GM19043 (cell line): ENCODE results near the gene C22orf23.
"Not testable (repeated sequence)": the region's sequence is repeated elsewhere in the genome, so short reads cannot be mapped to it uniquely, and the experiment has no call there.

Experiments used
- ATAC-seq: cut with Tn5 transposase; IDR thresholded peaks from one replicate; pipeline ENCODE4 v1.9.1; 2021; ENCODE audit warnings: low read depth; ENCODE audit not compliant: unreplicated experiment

Gene C22orf23

DNA sequence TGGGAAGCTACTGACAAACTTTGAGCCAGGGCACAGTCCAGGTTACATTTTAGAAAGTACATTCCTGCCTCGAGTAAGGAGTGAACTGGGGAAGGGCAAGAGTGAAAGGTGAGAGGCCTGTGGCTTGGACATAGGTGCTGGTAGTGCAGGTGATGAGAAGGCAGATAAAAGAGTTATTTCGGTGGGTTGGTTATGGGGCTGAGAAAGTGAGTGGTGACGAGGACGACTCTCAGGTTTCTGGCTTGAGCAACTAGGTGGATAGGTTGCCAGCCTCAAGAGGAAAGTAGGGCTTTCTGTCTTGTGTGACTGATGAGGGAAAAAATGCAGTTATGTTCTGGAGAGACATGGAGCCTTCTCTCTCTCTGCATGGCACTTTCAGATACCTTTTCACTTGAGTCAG is 3.8 kb upstream of the C22orf23 start:
- ATAC-seq: no peak

DNA sequence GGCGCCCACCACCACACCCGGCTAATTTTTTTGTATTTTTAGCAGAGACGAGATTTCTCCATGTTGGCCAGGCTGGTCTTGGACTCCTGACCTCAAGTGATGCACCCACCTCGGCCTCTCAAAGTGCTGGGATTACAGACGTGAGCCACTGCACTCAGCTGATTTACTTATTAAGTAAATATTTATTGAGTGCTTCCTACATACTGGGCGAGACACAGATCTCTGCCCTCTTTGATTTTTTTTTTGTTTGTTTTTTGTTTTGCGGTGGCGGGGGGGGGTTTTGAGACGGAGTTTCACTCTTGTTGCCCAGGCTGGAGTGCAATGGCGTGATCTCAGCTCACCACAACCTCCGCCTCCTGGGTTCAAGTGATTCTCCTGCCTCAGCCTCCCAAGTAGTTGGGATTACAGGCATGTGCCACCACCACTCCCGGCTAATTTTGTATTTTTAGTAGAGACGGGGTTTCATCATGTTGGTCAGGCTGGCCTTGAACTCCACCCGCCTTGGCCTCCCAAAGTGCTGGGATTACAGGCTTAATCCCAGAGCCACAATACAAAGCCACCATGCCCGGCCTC is 2.5 kb upstream of the C22orf23 start:
- ATAC-seq: not testable (repeated sequence)

DNA sequence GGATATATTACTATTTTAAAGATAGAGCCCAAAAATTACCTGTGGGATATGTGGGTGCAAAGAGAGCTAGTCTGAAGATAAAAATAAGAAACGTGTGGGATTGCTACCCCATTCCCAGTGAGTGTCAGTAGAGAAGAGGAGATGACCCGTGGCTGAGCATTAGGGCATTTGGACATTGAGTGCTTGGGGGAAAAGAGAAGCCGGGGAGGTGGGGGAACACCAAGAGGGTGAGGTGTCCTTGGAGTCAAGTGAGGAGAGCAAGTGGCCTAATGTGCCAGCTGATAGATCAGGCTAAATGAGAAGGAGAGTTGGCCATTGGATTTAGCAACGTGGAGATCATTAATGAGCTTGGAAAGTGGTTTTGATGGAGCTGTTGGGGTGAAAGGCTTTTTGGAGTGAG is 1.3 kb upstream of the C22orf23 start:
- ATAC-seq: no peak

DNA sequence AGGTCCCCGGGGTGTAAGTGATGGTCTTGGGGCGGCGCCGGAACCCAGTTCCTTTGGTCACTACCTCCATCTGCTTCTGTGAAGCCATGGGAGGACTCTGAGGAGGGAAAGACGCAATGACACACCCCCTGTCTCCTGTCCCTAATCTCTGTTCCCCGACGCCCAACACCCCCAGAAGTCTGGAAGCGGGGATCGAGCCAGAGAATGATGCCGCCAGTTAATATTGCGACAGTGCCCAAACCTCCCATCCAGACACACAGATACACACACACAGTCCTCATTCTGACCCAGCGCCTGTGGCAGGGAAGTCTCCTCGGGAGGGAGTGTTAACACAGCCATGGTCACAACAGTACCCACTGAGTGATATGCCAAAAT is 352 bp downstream of the C22orf23 start:
- ATAC-seq: no peak

DNA sequence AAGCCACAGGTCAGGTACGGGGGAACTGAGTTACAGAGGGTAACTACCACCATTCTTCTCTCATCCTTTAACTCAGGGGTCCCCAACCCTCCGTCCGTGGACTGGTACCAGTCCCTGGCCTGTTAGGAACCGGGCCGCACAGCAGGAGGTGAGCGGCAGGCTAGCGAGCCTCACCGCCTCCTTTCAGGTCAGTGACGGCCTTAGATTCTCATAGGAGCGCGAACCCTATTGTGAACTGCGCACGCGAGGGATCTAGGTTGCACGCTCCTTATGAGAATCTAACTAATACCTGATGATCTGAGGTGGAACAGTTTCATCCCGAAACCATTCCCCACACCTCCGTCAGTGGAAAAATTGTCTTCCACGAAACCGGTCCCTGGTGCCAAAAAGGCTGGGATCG is 772 bp downstream of the C22orf23 start:
- not testable (repeated sequence) for ATAC-seq

DNA sequence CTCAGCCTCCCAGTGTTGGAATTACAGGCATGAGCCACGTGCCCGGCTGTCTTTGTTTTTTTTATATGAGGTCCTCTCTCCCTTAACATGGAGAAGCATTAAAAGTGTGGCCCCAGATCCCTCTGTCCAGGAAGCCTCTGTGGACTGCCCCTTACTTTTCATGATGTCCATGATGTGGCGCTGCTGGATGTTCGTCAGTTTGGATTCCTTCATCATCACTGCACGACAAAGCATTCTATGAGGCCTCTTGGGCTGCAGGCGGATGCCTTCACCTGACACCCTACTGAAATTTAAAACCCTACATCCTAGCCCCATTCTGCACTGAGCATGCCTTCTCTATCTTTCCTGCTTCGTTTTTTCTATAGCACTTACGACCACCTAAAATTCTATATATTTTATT is 2.1 kb downstream of the C22orf23 start:
- ATAC-seq: no peak

DNA sequence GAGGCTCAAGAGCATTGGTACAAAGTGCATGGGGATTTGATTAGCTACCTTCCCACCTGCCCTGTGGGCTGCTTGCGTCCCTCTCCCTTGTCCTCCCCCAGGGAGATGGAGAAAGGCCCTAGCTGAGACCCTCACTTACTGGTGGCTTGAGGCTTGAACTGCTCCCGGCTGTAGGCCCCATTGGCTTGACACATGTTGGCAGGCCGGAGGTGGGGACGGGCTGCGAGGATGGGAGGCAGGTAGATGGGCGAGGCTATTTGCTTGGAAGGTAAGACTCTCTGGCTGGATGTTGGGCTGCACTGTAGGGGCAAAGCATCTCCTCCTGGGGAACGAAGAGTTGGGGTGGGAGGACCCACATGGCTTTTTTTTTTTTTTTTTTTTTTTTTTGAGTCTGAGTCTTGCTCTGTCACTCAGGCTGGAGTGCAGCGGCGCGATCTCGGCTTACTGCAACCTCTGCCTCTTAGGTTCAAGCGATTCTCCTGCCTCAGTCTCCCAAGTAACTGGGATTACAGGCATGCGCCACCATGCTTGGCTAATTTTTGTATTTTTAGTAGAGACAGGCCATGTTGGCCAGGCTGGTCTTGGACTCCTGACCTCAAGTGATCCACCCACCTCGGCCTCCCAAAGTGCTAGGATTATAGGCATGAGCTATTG is 6.1 kb downstream of the C22orf23 start:
- not testable (repeated sequence) for ATAC-seq

DNA sequence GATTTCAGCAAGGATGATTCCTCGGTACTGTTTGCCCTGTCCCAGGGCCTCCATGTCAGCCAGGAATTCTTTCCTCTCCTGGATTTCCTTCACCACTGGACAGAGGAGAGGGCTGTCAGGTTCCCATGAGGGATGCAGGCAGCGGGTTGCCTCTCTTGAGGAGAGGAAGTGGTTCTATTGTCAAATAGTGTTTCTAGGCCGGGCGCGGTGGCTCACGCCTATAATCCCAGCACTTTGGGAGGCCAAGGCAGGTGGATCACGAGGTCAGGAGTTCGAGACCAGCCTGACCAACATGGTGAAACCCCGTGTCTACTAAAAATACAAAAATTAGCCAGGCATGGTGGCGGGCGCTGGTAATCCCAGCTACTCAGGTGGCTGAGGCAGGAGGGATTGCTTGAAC is 9.0 kb downstream of the C22orf23 start:
- not testable (repeated sequence) for ATAC-seq

DNA sequence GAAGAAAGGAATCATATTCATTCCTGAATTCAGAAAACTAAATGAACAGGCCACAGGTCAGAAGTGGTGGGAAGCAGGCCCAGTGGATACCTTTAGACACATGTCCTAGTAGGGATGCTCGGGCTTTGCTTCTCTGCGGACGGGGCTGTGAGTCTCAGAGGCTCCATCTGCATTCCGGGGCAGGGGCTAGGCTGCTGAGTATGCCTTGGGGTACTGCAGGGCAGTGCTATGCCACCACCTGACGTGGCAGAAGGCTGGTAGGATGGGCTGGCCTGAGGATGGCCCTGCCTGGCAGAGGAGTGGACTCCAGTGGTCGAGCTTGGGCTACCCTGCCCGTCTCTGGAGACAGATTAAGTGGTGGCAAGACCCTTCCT is 9.6 kb downstream of the C22orf23 start:
- no peak for ATAC-seq

DNA sequence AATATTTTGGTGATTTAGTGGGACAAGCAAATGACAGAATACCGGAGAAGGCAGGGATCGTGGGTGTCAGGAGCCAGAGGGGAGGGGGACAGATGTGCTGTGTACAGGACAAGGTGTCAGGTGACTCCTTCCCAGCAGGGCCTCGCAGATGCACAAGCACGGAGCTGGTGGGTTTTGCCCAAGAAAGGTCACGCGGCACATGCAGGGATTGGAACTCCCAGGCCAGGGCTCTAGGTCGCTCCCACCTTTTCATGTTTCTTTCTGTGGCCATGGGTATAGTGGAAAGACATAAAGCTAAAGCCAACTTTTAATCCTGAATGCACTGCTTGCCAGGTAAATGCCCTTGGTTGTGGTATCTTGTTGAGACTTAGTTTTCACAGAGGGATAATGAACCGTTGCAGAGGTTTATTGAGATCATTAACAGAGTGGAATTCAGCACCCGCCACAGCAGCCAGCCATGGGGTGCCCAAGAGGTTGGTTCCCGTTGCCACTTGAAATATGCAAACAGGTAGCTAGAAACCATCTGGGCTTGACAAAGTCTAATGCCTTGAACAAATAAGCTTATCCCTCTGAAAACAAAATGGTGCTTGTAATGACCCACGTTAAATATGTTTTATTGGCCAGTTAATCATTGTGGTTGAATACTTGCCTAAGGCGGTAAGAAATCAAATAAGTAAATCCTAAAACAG is 10.1 kb downstream of the C22orf23 start:
- no peak for ATAC-seq

DNA sequence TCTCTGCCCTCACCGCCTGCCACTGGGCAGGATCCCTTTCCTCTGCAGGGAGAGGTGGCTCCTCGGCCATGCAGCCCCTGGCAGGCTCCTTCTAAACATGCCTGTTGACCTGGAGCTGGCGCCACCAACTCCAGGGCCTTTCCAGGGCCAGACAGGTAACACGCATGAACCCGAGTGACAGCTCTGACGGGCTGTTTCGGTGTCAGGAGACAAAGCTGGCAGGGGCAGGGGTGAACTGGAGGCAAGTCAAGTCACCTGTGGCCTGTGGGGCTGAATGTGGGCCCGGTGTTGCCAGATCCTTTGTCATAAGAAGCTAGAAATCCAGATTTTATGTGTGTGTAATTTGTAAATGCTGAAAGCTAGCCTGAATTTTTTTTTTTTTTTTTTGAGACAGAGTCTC is 11.3 kb downstream of the C22orf23 start:
- no peak for ATAC-seq

DNA sequence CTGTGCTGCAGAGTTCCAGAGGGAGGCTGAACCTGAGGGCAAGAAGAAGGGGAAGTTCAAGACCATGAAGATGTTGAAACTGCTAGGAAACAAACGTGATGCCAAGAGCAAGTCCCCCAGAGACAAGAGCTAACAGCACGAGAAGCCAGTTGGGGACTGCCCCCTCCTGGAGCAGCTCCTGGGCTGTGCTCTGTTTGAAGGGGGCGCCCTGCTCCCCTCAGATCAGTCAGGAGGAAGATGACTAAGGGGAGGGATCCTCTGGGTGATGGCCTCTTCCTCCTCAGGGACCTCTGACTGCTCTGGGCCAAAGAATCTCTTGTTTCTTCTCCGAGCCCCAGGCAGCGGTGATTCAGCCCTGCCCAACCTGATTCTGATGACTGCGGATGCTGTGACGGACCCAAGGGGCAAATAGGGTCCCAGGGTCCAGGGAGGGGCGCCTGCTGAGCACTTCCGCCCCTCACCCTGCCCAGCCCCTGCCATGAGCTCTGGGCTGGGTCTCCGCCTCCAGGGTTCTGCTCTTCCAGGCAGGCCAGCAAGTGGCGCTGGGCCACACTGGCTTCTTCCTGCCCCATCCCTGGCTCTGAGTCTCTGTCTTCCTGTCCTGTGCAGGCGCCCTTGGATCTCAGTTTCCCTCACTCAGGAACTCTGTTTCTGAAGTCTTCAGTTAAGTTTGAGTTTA is 12.6 kb downstream of the C22orf23 start:
- no peak for ATAC-seq

DNA sequence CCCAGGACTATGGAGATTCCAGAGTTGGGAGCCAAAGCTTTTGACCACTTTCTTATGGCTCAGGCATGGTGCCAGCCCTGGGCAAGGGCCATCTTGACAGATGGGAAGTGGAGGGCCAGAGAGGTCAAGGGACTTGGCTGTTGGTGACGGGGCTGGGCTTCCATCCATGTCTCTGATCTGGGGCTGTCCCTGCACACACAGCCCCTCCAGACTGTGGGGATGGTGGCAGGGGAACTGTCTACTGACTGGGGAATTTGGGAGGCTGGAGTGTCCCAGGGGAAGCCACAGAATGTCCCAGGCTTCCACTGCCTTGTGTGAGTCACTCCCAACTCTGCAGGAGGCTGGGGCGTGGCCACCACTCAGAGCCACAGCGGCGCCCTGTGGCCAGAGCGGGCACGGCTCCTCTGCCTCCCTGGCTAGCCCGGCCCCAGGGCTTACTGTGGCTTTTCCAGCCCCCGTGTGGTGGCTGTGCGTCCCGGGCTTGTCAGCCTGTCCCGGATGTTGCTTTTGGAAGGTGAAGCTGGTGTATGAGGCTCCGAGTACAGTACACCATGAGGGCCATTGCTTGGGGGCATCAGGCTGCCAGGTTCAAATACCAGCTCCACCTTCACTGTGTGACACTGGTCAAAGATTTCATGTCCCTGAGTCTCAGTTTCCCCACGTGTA is 19.6 kb downstream of the C22orf23 start:
- ATAC-seq: peak; percentile 64

DNA sequence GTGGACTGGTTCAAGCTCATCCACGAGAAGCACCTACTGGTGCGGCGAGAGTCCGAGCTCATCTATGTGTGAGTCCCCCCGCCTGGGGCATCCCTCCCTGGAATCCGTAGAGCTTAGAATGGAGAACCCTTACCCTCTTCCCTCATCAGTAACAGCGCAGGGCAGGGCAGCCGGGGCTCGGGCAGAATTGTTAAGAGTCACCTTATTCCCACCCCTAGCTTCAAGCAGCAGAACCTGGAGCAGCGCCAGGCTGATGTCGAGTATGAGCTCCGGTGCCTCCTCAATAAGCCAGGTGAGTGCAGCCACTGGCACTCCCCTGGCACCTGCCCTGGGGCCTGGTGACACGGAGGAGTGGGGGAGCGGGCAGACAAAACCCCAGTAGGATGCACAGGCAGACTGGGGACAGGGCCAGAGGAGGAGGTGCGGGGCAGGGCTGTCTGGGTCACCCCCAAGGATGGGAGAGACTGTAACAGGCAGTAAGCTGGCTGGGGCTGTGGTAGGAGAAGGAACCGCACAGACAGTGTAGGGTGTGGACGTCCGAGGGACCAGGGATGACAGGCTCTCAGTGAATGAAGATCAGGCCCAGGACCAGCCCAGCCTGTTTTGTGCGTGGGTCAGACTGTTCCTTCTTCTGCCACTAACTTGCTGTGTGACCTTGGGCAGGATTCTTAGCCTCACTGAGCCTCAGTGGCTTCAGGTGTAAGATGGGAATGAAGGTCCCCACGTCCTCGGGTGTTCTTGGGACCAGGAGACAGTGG is 20.4 kb downstream of the C22orf23 start:
- no peak for ATAC-seq

DNA sequence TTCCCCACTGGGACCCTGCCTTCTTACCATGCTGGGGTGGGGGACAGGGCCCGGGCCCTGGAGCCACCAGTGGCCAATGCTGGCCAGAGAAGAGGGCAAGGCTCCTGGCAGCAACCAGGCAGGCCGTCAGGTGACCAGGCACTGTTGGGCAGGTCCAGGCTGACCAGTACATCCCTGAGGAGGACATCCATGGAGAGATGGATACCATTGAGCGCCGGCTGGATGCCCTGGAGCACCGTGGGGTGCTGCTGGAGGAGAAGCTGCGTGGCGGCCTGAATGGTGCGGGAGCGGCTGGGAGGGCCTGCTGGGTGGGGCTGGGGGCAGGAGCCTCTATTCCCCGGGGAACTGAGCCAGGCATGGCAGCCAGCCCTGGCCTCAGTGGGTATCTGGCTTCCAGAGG is 21.0 kb downstream of the C22orf23 start:
- no peak for ATAC-seq

DNA sequence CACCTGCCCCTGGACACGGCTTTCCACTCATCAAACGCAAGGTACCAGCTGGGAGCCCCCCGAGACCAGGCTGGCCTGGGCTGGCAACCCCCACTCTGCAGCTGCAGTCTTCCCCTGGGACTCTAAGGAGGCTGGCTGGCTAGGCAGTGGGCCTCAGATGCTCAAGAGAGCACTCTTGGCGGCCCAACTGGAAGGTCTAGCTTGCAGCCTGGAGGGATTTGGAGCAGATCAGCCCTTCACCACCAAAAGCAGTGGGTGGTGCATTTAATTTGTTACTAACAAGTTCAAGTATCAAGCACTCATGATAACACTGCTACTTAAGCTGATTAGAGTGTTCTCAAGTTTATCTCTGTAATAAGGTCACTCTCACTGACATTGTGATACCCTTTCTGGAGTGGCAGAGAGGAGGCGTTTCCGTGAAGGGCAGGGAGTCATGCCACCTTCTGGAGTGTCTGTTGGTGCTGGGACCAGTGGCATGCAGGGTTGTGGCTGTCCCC is 21.5 kb downstream of the C22orf23 start:
- no peak for ATAC-seq

DNA sequence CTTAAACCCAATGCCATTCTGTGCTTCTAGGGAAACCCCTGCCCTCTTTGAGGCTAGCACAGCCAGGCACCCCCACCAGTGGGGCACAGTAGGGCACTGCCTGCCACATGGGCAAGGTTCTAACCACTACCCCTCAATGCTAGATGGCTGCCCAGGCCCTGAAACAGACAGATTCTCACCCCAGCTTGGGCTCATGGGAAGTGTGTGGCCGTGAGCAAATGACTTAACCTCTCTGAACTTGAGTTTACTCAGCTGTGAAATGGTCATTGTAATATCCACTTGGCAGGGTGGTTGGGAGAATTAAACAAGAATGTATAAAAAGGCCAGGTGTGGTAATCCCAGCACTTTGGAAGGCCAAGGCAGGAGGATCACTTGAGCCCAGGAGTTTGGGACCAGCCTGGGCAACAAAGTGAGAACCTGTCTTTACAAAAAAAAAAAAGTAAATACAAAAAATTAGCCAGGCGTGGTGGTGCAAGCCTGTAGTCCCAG is 22.4 kb downstream of the C22orf23 start:
- no peak for ATAC-seq

DNA sequence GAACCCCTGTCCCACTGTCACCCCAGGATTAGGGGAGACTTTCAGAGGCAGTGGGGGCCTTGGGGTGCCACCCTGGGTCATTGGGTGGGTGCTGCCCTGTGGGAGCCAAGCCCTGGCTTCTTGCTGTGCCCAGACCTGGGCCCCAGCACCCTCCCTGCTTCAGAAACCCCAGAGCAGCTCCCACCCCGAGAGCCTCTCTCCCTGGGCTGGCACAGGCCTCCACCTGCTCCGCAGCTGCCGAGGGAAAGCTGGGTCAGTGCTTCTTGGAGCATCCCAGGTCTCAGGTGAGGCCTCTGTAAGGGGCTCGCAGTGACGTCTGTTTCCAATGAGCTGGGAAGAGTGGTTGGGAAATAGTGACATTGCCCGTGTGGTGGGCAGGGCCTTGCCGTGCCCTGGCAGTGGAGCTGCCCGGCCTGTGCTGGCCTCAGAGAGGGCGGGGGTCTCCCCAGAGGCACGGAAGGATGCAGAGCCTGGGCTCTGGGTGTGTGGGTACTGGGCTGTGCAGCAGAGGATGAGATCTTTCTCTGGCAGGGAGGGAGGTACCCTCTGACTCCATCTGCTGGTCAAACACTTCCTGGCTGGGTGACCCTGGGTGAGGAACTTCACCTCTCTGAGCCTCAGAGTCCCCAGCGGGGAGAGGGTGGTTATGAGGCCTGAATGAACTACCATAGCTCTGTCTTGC is 23.0 kb downstream of the C22orf23 start:
- no peak for ATAC-seq

DNA sequence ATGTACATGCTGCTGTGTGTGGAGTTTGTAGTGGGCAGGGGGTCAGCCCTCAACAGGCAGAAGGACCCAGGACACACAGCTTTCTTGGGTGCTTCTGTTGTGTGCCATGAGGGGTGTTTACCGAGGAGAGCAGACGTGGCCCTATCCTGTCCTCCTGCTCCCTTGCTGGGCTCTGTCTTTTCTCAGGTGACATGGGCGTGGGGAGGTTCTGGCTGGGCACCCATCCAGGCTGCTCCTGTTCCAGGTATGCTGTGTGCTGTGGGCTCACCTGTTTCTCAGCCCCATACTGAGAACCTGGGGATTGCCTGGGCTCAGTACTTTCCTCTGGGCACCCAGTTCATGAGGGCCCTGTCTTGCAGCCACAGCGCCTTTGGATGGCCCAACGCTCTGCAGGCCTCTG is 24.0 kb downstream of the C22orf23 start:
- ATAC-seq: no peak

DNA sequence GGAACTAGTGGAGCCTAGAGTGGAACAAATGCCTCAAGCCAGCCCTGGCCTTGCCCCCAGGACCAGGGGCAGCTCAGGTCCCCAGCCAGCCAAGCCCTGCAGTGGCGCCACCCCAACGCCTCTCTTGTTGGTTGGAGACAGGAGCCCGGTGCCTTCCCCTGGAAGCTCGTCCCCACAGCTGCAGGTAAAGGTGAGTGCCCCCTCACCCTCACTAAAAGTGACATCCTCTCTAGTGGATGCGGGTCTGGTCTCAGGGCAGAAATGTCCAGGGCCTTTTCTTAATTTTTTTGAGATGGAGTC is 25.8 kb downstream of the C22orf23 start:
- ATAC-seq: no peak
